Measurements from ENCODE around the gene CFAP65.

Gene CFAP65

DNA sequence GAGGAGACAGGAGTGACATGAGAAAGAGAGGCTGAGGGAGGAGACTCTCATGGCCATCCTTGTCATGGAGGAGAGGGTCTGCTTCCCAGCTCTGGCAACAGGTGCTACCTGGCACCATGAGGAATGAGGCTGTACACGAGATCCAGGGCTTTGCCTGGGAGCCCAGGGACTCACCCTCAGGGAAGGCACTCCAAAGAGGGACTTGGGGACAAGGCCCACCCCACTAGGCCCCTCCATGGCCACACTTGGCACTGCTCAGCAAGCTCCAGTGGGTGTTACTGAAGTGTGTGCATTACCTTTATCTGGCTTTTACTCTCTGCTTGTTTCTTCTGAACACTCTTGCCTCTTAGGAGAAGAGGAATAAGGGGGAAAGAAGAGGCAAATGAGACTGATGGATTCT, 2.7 kb downstream of the CFAP65 start:
- no peak for DNase-seq (ENCODE audit: low read depth)
- TF ChIP-seq, protein P1, sequence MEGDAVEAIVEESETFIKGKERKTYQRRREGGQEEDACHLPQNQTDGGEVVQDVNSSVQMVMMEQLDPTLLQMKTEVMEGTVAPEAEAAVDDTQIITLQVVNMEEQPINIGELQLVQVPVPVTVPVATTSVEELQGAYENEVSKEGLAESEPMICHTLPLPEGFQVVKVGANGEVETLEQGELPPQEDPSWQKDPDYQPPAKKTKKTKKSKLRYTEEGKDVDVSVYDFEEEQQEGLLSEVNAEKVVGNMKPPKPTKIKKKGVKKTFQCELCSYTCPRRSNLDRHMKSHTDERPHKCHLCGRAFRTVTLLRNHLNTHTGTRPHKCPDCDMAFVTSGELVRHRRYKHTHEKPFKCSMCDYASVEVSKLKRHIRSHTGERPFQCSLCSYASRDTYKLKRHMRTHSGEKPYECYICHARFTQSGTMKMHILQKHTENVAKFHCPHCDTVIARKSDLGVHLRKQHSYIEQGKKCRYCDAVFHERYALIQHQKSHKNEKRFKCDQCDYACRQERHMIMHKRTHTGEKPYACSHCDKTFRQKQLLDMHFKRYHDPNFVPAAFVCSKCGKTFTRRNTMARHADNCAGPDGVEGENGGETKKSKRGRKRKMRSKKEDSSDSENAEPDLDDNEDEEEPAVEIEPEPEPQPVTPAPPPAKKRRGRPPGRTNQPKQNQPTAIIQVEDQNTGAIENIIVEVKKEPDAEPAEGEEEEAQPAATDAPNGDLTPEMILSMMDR (IDR thresholded peaks at IDR 0.05; ENCODE audit: insufficient read depth, low read depth, low read length, missing control alignments) = no peak
- H3K4me3 ChIP-seq (ENCODE audit: low read length) = no peak overlapping the region

DNA sequence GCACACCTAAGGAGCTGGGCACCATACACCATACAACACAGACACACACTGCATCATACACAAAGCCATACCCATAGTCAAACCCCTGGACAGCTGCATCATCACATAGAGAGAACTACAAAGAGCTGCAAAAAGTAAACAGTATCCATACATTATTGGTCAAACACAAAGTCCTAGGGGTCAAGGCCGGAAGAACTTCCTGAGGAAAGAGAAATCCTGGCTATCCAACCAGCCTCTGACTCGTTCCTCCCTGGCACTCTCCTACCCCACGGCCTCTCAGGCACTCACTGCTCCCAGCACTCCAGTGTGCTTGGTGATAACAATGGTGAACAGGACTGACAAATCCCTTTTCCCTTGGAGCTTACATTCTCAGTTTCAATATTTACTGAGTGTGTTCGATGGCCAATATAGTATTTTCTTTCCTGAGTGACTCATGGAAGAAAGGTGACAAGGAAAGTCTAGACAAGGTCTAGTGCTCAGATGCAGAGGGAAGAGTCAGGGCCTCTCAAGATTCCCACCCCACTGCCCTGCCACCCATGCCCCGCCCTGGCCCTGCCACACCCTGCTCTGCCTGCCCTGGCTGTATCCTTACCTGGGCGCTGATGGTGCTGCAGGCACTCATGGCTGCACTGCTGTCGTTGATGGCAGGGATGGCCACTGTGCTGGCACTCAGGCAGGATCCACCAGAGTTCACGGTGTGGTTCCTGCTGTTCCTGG, 3.4 kb downstream of the CFAP65 start:
- TF ChIP-seq, protein P1 (IDR thresholded peaks at IDR 0.05; ENCODE audit: insufficient read depth, low read depth, low read length, missing control alignments) = no peak
- H3K4me3 ChIP-seq (ENCODE audit: low read length) = no peak overlapping the region
- DNase-seq (ENCODE audit: low read depth) = no peak

DNA sequence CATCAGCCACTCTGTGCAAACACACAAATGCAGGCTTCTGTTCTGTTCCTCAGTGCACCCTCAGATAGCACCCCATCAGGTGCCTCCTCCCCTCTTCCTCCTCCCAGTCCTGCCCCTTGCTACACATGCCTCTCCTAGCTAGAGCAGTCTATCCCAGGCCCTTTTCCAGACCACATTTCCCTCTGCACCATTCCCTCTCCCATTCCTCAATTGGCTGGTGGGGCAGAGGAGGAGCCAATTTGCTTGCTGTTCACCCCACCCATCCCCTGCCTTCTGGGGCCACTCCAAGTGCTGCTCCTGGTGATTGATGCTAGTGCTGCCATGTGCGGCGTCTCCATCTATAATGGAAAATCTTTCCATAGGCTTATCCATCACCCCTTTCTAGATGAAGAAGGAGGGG, 5.4 kb downstream of the CFAP65 start:
- no peak for DNase-seq (ENCODE audit: low read depth)
- H3K4me3 ChIP-seq (ENCODE audit: low read length) = no peak overlapping the region
- TF ChIP-seq, protein P1 (IDR thresholded peaks at IDR 0.05; ENCODE audit: insufficient read depth, low read depth, low read length, missing control alignments) = no peak

DNA sequence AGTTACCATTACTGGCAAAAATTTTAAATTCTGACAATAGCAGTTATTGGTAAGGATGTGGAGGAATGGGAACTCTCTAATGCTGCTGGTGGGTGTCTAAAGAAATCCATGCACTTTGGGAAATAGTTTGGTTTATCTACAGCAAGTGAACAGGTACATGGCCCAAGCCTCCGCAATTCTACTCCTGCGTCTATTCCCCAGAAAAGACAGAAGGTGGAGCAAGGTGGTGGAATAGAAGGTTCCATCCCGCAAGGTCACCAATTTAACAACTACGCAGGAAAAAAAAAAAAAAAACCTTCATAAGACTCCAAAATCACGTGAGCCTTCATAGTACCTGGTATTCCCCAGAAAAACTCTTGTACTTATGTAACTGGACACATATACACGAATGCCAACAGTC, 6.5 kb downstream of the CFAP65 start:
- no peak overlapping the region for H3K4me3 ChIP-seq (ENCODE audit: low read length)
- no peak for DNase-seq (ENCODE audit: low read depth)
- TF ChIP-seq, protein P1 (IDR thresholded peaks at IDR 0.05; ENCODE audit: insufficient read depth, low read depth, low read length, missing control alignments) = no peak

DNA sequence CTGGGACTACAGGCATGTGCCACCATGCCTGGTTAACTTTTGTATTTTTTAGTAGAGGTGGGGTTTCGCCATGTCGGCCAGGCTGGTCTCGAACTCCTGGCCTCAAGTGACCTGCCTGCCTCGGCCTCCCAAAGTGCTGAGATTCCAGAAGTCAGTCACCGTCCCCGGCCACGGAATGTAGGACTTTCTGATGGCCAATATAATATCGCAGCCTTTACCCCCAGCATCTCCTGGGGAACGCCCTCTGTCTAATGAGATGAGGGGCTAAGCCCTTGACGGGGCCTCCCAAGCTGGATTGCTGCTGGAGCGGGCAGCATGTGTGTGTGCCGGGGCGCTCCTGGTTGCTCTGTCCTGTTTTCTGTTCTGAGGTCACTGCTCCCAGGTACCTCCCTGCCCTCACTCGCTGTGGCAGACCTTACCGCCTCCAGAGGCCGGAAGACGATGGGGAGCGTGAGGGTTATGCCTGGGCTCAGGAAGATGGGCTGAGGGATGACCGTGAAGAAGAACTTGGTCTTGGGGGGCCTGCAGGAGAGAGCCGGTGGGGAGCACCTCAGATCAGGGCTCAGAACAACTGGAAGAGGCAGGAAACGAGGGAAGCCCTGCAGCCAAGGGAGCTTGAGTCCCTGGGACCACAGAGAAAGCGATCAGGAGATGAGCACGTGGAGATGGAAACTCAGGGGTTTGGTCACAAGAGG, 9.1 kb downstream of the CFAP65 start:
- TF ChIP-seq, protein P1 (IDR thresholded peaks at IDR 0.05; ENCODE audit: insufficient read depth, low read depth, low read length, missing control alignments) = no peak
- no peak for DNase-seq (ENCODE audit: low read depth)
- H3K4me3 ChIP-seq (ENCODE audit: low read length) = no peak overlapping the region

DNA sequence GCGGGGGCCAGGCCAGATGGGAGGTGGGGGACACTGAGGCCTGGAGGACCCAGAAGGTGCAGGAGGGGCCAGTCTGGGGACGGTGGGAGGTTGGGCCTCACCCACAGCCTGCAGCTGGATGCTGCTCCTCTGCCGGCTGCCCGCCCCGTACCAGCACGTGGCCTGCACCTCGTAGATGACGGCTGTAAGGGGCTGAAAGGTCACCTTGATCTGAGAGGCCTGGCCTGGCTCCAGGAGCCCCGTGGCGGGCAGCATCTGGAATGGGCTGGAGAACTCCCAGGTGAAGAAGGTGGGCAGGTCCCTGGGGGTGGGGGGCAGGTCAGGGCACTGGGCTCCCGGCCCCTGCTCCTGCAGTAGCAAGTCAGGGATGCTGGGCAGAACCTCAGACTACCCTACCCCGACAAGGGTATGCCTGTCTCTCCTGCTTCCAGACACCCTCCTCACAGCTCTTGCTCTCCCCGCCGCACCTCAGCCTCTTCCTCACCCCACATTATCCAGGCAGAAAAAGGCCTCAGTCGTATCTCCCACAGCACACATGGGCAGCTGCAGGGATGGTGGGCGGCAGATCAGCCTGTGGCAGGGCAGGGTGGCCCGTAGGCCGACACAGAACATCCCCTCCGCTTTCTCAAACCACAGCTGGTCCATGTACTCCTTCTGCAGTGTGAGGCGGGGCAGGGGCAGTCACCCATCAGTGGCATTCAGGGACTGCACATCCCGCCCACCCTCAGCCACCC, 10.1 kb downstream of the CFAP65 start:
- TF ChIP-seq, protein P1 (IDR thresholded peaks at IDR 0.05; ENCODE audit: insufficient read depth, low read depth, low read length, missing control alignments) = no peak
- H3K4me3 ChIP-seq (ENCODE audit: low read length) = no peak overlapping the region
- DNase-seq (ENCODE audit: low read depth) = no peak
